Stimulated activated CD4-positive, alpha-beta T cell treated with anti-CD3 and anti-CD28 coated beads, Interleukin-4, amount 100 ng/mL, for 24 hours (primary cell): ENCODE data around the gene SLC66A3.
"Not testable (repeated sequence)": the region's sequence is repeated elsewhere in the genome, so short reads cannot be mapped to it uniquely, and the experiment has no call there.

Source experiments
- DNase-seq: peaks from one replicate; pipeline ENCODE4 v3.0.0-alpha.2; 2020

The SLC66A3 gene

GRCh38 chr2:11165046-11165445 lies 9.8 kb downstream of the SLC66A3 start:
- DNase-seq, result not testable (repeated sequence)

DNA sequence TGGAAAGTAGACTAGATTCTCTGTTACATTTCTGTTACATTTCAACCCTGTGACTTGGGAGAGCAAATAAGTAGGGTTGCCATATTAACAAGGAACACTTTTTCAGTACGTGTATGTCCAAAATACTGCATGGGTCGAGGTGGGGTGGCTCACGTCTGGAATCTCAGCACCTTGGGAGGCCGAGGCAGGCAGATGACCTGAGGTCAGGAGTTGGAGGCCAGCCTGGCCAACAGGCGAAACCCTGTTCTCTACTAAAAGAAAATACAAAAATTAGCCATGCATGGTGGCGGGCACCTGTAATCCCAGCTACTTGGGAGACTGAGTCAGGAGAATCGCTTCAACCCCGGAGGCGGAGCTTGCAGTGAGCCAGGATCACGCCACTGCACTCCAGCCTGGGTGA lies 11.2 kb downstream of the SLC66A3 start:
- no peak for DNase-seq

DNA sequence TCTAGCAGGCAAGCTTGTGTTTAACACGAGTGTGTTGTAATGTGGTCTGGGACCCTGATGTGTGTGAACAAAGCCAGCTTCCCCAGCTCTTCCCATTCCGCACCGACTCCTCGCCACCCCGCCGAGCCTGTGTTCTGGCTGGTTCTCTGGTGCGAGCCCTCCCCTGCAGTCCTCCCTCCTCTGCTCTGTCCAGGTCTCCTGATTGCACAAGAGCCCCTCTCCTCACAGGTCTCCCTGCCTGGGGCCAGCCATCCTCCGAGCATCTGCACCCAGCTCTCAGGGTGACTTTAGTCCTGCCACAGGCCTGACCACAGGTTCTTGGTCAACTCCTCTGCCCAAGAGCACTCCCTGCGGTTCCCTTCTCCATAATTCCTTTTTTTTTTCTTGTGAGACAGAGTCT lies 13.2 kb downstream of the SLC66A3 start:
- no peak for DNase-seq

DNA sequence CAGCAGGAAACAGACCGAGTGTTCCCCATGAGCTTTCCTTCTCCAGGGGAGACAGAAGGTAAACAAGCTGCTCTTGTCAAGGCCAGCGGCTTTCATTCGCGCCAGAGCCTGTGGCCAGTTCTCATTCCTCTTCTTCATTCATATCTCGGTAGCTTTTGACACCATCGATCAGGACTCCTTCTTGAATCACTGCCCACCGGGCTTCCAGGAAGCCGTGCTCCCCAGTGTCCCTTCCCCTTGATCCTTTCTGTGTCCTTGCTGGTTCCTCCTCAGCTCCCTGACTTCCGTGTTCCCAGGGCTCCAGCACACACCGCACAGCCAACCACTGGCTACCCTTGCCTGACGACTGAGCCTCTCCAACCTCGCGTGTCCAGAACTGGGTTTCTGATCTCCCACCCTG lies 14.1 kb downstream of the SLC66A3 start:
- no peak for DNase-seq

DNA sequence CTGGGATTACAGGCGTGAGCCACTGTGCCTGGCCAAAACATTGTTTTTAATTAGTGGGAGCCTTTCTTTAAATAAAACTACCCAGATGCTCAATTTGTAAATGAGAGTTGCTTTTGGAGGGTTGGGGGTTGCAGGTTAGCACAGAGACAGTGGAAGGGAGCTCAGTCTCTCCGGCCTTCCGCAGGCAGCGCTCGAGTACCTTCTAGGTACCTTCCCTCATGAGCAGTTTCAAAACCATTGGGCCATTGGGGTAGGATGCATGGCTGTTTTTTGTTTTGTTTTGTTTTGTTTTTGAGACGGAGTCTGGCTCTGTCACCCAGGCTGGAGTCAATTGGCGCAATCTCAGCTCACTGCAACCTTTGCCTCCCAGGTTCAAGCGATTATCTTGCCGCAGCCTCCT lies 19.0 kb downstream of the SLC66A3 start:
- no peak for DNase-seq

DNA sequence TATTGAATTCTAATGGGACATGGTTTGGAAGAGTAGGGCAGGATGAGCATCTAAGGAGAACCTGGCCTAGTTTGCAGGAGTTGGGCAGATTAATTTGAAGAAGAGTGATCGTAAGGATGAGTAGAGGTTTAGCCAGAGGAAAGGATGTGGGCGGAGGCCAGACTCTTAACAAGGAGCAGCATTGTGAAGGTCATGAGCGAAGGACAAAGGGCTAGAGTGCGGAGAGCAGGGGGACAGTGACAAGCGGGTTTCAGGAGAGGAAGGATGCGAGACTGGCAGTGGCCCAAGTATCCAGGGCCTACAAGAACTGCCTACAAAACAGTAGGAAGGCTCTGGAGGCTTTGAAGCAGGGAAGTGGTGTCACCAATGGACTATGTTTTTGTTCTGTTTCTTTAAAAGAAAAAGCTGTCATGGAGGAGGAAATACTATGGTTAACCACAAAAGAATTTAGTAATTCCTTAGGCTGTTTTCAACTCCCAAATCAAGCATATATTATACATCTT lies 20.1 kb downstream of the SLC66A3 start:
- DNase-seq, result no peak

GRCh38 chr2:11177871-11178690 lies 22.8 kb downstream of the SLC66A3 start:
- no peak for DNase-seq

DNA sequence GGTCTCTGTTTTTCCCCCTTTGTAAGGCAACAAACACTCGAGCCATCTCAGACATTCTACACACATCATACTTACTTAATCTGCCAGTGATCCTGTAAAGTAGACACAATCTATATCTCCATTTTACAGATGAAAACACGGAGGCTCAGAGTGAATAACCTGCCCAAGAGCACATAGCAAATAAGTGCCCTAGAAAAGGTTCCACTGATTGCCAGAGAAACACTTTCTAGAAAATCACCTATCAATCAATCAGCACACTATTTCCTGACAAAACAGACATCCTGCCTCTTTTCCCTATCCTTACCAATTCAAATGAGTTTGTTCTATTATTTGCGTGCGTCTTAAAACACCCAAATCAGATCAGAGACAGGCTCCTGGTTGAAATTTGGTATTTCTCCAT lies 23.9 kb downstream of the SLC66A3 start:
- no peak for DNase-seq

- DNase-seq, result no peak
These were observed 24.6 kb downstream of the SLC66A3 start for GRCh38 chr2:11179899-11180298.

DNA sequence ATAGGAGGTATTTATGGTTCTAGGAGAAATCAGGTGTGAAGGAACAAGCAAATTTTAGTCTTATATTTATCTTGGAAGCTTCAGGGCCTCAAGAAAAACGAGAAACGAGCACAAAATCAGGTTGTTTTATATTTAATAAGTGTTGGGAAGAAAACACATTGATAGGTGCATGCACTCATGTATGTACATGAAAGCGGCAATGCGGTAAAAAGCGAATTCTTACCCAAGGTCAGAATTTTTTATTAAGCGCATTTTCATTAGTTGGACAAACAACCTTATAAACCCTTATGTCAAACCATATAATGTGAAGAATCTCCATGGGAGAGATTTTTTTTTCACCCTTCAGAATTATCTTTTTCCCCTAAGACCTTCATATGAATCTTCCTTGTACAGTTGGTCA lies 25.4 kb downstream of the SLC66A3 start:
- no peak for DNase-seq

GRCh38 chr2:11182951-11183350 lies 27.7 kb downstream of the SLC66A3 start:
- DNase-seq, result no peak

- DNase-seq, result no peak
These were observed 30.9 kb downstream of the SLC66A3 start for GRCh38 chr2:11186145-11186544.

- DNase-seq, result no peak
These were observed 31.9 kb downstream of the SLC66A3 start for GRCh38 chr2:11187083-11187619.

- DNase-seq, result no peak
These were observed 32.5 kb downstream of the SLC66A3 start for GRCh38 chr2:11187731-11188130.

DNA sequence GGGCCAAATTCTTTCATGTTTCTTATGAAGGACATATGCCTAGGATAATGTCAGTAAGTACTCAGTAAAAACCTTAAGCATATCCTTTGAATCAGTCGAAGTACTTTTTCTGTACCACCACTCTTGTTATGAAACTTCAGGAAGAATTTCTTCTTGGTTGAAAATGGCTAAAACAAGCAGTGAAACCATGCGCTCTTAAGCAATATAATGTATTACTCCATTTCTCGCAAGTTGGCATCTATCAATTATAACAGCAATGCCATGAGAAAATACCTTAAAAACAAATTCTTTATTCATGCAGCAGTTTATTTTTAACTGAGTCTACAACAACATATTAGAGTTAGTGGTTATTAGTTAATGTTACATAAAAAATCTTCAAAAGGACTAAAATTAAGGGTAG lies 41.0 kb downstream of the SLC66A3 start:
- DNase-seq, result no peak

DNA sequence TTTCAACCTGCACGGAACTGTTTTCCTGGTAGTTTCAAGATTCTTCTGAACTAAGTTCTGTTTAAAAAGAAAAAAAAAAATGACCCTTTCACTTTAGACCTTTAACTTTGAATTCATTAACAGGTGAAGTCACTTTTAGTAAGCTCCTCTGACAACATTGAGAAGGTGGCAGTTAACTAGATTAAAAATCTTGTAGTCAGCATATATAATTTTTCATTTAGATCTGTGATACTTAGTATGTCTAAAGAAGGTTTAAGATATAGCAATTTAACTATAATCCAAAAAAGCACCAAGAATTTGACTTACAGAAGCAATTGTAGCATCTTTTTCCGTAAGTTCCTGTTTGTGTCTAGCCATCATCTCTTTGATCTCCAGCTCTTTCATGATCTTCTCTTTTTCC lies 45.4 kb downstream of the SLC66A3 start:
- no peak for DNase-seq

DNA sequence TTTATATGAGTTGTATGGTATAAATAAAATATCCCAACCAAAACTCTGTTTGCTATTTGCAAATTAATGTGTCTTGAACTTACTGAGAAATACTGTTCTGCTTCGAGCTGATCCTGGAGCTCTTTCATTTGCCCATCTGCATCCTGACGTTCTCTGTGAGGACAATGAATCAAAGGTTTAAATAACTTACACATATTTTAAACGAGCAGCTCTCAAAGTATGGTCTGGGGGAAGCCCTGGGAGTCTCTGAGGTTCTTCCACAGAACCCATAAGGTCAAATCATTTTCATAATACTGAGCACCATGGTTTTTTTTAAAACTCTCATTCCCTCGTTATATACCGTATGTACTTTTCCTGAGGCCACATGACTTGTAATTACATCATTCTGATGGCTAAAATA lies 46.7 kb downstream of the SLC66A3 start:
- no peak for DNase-seq

DNA sequence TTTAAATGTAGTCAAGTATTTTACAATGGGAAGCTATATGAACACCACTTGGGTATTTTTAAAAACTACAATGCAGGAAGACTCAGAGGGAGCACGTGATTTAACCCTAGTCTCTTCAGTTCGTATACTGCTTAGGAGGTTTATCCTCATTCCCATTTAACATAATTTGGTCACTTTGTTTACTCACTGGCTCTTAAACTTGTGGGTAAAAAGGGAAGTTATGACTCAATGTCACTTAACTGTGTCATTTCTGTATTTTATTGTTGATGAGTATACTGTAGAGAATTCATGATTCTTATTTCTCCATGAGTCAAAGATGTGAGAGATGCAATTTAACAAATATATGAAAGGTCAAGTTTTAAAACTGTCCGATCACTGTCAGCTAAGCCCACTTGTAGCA lies 48.2 kb downstream of the SLC66A3 start:
- no peak for DNase-seq

- DNase-seq, result no peak
These were observed 52.8 kb downstream of the SLC66A3 start for GRCh38 chr2:11208083-11208482.

- DNase-seq, result no peak
These were observed 57.4 kb downstream of the SLC66A3 start for GRCh38 chr2:11212645-11213044.

- DNase-seq, result no peak
These were observed 57.9 kb downstream of the SLC66A3 start for GRCh38 chr2:11213090-11213638.

DNA sequence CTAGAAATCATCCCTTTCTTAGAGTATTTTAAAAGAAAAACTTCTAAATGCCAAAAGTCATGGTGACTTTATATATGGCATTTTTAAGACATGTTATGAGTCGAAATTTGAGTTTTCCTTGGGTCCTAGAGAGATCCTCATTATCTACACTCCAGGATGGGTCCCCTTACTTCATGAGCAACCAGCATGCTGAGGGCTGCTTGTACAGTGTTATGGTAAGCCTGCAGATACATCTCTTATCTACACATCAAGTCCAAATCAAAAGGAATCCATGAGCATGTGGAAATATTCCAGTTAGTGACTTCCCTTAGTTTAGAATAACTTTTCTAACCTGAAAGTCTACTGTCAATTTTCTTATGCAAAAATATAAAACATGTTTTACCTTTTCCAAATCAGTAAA lies 58.7 kb downstream of the SLC66A3 start:
- DNase-seq, result no peak

DNA sequence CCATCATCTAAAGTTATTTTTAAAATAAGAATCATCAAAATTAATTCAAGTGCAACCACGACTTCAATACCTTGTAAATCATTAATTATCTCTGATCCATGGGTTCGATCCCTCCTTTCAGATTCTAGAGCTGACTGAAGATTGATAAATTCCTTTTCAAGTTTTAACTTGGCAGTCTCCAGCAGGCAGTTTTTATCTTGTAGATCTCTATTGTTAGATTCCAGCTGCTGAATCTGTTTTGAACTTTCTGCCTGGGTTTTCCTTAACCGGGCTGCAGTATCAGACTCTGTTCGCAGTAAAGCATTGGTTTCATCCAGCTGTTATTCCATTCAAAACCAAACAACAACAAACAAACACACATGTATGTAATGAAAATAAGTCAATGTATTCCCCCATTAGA lies 59.5 kb downstream of the SLC66A3 start:
- DNase-seq, result no peak

DNA sequence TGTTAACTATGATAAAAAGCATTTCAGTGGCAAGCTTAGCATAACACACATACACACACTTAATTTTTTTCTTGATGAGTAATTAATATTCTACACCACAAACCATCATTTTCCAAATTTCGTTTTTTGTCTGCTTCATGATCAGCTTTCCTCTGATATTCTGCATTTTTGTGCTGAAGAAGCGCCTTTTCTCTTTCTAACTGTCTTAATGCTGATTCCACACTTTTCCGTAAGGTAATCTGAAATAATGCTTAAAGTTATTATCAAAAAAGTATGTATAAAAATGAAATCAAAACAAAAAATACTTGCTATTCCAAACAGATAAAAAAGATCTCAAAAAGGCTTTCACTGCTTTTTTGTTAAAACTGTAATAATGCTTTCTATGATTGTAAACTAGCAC lies 60.1 kb downstream of the SLC66A3 start:
- DNase-seq, result no peak

GRCh38 chr2:11220445-11220844 lies 65.2 kb downstream of the SLC66A3 start:
- DNase-seq, result no peak
